Activated CD4-positive, alpha-beta T cell treated with anti-CD3 and anti-CD28 coated beads, Interleukin-2, amount 10 ng/mL, durations not matched to agents 24 days and 14 days (primary cell): ENCODE data around the gene JAKMIP2. TPM values are rescaled to one million over a fixed set of nuclear protein-coding genes. Genes with fewer than 3 reads are reported as not detected.
A peak's percentile ranks its signal among the peaks of the same experiment; 100 is the strongest.
"Not testable (repeated sequence)": the region's sequence is repeated elsewhere in the genome, so short reads cannot be mapped to it uniquely, and the experiment has no call there.

Experiments
- DNase-seq: peaks from one replicate; pipeline ENCODE4 v3.0.0; 2022
- H3K27ac Mint-ChIP-seq: one replicate; pipeline ENCODE4 v1.8.0; 2022; ENCODE audit warnings: mild to moderate bottlenecking, mixed read lengths
- H3K27me3 Mint-ChIP-seq: one replicate; pipeline ENCODE4 v1.8.0; 2022; ENCODE audit warnings: mixed read lengths
- H3K36me3 Mint-ChIP-seq: one replicate; pipeline ENCODE4 v1.8.0; 2022; ENCODE audit warnings: low read depth, mild to moderate bottlenecking, mixed read lengths
- H3K4me1 Mint-ChIP-seq: one replicate; pipeline ENCODE4 v1.8.0; 2021; ENCODE audit warnings: mixed read lengths
- H3K4me3 Mint-ChIP-seq: one replicate; pipeline ENCODE4 v1.8.0; 2022; ENCODE audit warnings: mild to moderate bottlenecking, moderate library complexity, mixed read lengths
- H3K9me3 Mint-ChIP-seq: one replicate; pipeline ENCODE4 v1.8.0; 2021; ENCODE audit warnings: mixed read lengths
- intact Hi-C: fragments of 100-400 bp; cut with micrococcal nuclease; formaldehyde crosslinking; loops from one replicate; pipeline ENCODE4 v1.15.1; 2023
- total RNA-seq: library from RNA; stranded (reverse); gene quantifications from 2 replicates; pipeline ENCODE4 v1.2.3, GENCODE V29; 2022

The JAKMIP2 gene
- total RNA-seq, 1 donor from 2014 or later = 1.2 TPM

DNA sequence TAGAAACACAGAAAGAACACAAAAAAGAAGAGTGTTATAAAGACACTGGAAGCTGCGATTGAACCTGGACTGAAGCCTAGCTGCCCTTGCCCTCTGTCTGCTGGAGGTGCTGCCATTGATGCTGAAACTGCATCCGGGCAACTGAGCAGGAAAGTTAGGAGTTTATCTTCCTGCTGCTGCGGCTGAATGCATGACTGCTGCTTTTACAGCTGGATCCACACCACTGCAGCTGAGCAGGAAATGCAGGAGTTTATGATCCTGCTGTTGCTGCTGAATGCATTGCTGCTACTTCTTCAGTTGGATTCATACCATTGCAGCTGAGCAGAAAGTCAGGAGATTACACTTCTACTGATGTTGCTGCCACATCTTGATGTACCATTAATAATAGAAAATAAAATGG, 21.8 kb upstream of the JAKMIP2 start:
- DNase-seq = no peak
- intact Hi-C loops = no loop called here
- H3K4me1 Mint-ChIP-seq = peaks cover 7% of the 10 kb centered on the region

DNA sequence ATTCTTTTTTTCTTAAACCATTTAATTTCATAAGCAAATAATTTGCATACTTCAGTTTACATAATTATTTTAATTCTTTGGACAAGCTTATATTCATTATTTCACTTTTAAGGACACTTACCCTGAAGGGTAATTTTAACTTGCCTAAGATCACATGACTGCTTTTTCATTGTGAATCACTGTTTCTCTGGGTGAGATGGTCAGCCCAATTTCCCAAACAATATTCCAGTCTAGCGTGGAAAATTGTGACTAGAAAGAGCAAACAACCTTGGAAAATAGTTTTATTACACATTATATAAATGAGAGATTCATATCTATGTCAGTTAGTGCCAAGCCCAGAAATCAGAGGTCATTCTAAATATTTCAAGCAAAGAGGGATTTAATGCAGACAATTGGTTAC, 21.4 kb upstream of the JAKMIP2 start:
- no peak overlapping the region for H3K4me3 Mint-ChIP-seq
- H3K27ac Mint-ChIP-seq = no peak overlapping the region
- peaks cover 2% of the 10 kb centered on the region for H3K27me3 Mint-ChIP-seq
- H3K9me3 Mint-ChIP-seq = no peaks in the 10 kb centered on the region
- no peak for DNase-seq
- peaks cover 7% of the 10 kb centered on the region for H3K4me1 Mint-ChIP-seq
- H3K36me3 Mint-ChIP-seq = no peaks in the 10 kb centered on the region
- intact Hi-C loops = no loop called here

More for the DNA sequence above, 21.8 kb upstream of the JAKMIP2 start:
- Mint-ChIP-seq H3K27ac (no peak overlapping the region), H3K4me3 (no peak overlapping the region), H3K27me3 (peaks cover 2% of the 10 kb centered on the region), H3K9me3 (no peaks in the 10 kb centered on the region), H3K36me3 (no peaks in the 10 kb centered on the region)

DNA sequence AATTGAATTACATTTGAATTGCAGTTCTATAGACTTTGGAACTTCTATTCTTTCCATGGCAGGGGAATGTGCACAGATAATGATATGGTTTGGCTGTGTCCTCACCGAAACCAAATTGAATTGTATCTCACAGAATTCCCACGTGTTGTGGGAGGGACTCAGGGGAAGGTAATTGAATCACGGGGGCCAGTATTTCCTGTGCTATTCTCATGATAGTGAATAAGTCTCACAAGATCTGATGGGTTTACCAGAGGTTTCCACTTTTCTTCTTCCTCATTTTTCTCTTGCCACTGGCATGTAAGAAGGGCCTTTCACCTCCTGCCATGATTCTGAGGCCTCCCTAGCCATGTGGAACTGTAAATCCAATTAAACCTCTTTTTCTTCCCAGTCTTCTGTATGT, 20.6 kb upstream of the JAKMIP2 start:
- H3K27me3 Mint-ChIP-seq = not testable (repeated sequence)

DNA sequence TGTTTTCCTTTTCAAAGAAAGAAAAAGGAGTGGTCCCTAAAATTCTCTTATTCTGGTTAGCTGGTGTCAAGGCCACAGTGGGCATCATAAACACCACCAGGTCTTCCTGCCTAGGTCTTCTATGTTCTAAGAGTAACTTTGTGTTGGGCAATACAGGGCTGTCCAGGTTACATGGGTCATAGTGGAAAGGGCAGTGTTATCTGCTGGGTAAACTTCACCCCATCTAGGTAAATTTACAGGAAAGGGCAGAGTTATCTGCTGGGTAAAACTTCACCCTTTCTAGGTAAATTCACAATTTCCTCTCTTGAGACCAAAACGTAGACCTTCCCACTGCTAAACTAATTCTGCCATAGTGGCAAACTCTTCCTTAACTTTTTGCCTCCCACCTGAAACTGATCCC, 18.9 kb upstream of the JAKMIP2 start:
- Mint-ChIP-seq H3K27ac (no peak overlapping the region), H3K4me1 (peaks cover 7% of the 10 kb centered on the region), H3K9me3 (no peaks in the 10 kb centered on the region), H3K36me3 (no peaks in the 10 kb centered on the region), H3K4me3 (no peak overlapping the region), H3K27me3 (peaks cover 8% of the 10 kb centered on the region)
- intact Hi-C loops = no loop called here
- DNase-seq = no peak

More for the DNA sequence above, 20.6 kb upstream of the JAKMIP2 start:
- H3K4me1 Mint-ChIP-seq, intact Hi-C loops, H3K36me3 Mint-ChIP-seq, H3K27ac Mint-ChIP-seq, DNase-seq, H3K9me3 Mint-ChIP-seq, H3K4me3 Mint-ChIP-seq: not testable (repeated sequence)

DNA sequence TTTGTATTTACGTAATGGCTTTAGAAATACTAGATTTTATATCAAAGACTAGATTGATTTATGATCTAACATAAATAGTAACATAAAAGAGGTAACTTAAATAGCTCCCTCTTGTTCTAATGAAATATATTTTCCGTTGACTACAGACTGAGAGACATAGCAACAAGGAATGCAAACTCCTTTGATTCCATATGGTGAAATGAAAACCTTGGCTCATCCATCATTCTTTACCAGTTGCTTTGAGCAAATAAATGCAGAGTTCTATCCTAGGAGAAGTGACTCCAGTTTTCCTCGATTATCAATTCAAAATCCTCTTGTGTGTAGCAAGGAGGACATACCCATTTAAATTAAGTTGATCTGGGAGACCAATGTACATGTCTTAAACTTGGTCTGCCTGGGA, 18.0 kb upstream of the JAKMIP2 start:
- no peaks in the 10 kb centered on the region for H3K9me3 Mint-ChIP-seq
- no peak for DNase-seq
- H3K36me3 Mint-ChIP-seq = no peaks in the 10 kb centered on the region
- H3K27me3 Mint-ChIP-seq = peaks cover 8% of the 10 kb centered on the region
- intact Hi-C loops = no loop called here
- H3K4me1 Mint-ChIP-seq = peaks cover 7% of the 10 kb centered on the region
- no peak overlapping the region for H3K4me3 Mint-ChIP-seq
- no peak overlapping the region for H3K27ac Mint-ChIP-seq

DNA sequence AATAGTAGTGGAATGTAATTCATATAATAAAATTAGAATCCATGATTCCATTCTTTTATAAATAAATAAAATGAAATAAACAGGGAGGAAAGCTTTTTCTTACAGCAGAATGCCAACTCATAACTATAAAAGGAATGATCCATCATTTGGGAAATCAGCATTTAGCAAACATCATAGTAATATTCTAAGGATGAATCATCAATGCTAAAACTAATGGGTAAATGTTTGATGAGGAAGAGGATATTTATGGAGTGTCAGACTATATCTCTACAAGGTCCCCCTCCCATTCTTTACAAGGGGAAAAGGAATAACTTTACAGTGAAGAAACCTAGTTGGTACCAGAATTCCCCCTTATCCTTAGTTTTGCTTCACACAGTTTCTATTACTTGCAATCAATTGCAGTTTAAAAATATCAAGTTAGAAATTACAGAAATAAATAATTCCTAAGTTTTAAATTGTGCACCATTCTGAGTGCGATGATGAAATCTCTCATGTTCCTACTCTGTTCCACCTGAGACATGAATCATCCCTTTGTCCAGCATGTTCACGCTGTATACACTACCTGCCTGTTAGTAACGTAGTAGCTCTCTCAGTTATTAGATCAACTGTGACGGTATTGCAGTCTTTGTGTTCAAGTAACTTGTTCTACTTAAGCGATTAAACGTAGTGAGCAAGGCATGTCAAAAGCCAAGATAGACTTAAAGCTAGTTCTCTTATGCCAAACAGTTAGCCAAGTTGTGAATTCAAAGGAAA, 14.2 kb upstream of the JAKMIP2 start:
- DNase-seq = no peak
- no peaks in the 10 kb centered on the region for H3K9me3 Mint-ChIP-seq
- peaks cover 8% of the 10 kb centered on the region for H3K27me3 Mint-ChIP-seq
- H3K4me1 Mint-ChIP-seq = no peaks in the 10 kb centered on the region
- H3K27ac Mint-ChIP-seq = no peak overlapping the region
- H3K4me3 Mint-ChIP-seq = no peak overlapping the region
- intact Hi-C loops = no loop called here
- H3K36me3 Mint-ChIP-seq = no peaks in the 10 kb centered on the region

DNA sequence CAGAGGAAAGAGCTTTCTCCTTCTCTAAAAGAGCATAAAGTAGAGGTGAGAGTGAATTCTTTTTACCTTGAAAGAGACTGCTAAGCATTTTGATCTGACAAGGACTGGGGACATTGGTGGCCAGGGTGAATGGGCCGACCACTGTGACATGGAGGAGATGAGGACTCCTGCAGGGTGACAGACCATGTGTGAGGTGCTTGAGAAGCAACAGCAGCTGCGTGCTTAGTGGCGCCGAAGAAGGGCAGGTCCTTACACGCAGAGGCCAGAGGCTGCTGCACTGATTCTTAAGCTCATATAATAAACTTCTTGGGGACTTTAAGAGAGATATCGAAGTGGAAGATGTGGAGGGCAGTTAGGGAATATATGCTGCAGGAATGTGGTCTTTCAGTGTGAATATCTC, 8.7 kb upstream of the JAKMIP2 start:
- no peaks in the 10 kb centered on the region for H3K9me3 Mint-ChIP-seq

DNA sequence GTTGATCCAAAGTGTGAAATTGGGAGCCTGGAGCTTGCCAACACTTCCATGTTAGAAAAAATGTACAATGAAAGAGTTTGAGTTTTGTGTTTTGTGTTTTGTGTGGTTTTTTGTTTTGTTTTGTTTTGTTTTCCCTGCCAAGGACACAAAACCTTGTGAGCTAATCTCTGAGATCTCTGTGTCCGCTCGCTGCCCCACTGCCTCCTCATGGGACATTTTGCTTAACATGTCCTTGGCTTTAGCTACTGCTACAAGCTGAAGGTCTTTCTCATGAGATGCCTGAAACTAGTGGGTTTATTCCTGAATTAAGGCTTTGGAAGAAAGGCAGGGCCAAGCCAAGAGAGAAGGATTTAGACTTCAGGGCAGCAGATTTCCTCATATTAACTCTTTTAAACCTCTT, 7.3 kb upstream of the JAKMIP2 start:
- no peak for DNase-seq
- H3K4me3 Mint-ChIP-seq = no peak overlapping the region
- no peaks in the 10 kb centered on the region for H3K9me3 Mint-ChIP-seq
- no peaks in the 10 kb centered on the region for H3K4me1 Mint-ChIP-seq
- peaks cover under 1% of the 10 kb centered on the region for H3K27me3 Mint-ChIP-seq
- no peak overlapping the region for H3K27ac Mint-ChIP-seq
- intact Hi-C loops = no loop called here
- no peaks in the 10 kb centered on the region for H3K36me3 Mint-ChIP-seq

More for the DNA sequence above, 8.7 kb upstream of the JAKMIP2 start:
- no peaks in the 10 kb centered on the region for H3K4me1 Mint-ChIP-seq
- intact Hi-C loops = no loop called here
- no peak overlapping the region for H3K4me3 Mint-ChIP-seq
- no peak for DNase-seq
- H3K36me3 Mint-ChIP-seq = no peaks in the 10 kb centered on the region
- no peak overlapping the region for H3K27ac Mint-ChIP-seq
- no peaks in the 10 kb centered on the region for H3K27me3 Mint-ChIP-seq

DNA sequence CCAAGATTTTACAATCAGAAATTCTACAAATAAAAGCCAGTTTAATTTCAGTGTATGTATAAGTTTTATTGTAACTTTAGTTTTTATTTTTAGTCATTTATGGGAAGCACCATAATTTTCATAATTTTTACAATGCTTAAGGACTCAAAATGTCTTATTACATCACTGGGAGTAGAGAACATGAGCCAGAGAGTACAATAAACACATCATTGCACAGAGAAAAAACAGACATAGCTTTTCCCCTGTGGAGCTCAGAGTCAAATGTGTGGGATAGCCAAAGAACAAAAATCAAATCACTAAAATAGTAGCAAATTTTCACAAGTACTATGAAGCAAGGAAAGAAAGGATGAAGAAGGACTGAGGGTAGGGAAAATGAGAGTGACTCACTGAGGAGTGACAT, 5.5 kb upstream of the JAKMIP2 start:
- H3K4me1 Mint-ChIP-seq = no peaks in the 10 kb centered on the region
- no peaks in the 10 kb centered on the region for H3K9me3 Mint-ChIP-seq
- no peak overlapping the region for H3K27ac Mint-ChIP-seq
- no peaks in the 10 kb centered on the region for H3K36me3 Mint-ChIP-seq
- DNase-seq = no peak
- intact Hi-C loops = no loop called here
- H3K4me3 Mint-ChIP-seq = no peak overlapping the region
- H3K27me3 Mint-ChIP-seq = peaks cover 7% of the 10 kb centered on the region

DNA sequence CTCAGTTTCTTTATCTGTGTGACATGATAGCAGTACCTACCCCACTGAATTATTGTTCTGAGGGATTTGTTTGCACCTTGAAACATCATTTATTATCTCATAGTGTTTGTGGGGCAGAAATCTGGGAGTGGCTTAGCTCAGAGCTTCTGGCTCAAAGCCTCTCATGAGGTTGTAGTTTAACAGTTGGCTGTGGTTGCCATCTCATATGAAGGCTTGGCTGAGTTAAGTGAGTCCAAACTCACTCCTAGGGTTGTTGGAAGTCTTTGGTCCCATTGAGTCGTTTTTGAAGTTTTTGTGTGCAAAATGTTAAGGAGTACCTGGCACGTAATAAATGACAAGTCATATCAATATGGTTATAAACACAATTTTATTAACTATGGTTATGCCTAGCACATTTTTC, 3.6 kb upstream of the JAKMIP2 start:
- no peak for DNase-seq
- no peak overlapping the region for H3K4me3 Mint-ChIP-seq

DNA sequence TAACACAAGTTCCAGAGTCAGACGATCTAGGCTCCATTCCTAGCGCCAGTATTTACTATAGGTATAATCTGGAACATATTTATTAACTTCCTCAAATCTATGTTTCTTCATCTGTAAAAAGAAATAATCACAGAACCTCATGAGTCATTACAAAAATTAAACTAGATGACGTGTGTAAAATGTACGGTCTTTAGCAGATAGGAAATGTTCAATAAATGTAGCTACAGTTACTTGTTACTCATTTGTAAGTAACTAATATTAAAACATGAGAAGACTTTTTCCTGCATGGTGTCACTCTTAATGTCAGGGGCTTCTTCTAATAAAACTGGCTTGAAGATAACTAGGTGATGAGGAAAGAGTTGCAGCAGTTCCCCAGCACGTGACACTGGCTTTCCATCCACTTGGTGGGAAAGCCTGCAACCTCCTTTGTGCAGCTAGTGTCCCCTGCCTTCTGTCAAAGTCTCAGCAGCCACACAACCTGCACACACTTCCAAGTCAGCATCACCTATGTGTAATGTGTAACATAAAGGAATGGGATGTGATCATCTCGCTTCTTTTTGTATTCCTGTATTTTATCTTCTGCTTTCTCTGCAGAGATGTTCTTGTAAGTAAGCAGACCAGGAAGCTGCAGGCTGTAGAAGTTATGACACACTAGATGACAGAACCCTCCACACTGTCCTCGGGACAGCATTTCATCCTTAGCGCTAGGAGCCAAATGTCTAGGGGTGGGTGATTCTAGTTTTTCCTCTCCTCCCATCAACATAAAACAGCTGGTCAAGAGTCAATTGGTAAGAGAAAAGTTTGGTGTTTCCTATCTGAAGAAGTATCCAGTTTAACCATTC, 1.8 kb upstream of the JAKMIP2 start:
- no peak for DNase-seq
- H3K4me1 Mint-ChIP-seq = peaks cover 9% of the 10 kb centered on the region
- no peaks in the 10 kb centered on the region for H3K36me3 Mint-ChIP-seq
- peaks cover 8% of the 10 kb centered on the region for H3K27me3 Mint-ChIP-seq
- intact Hi-C loops = no loop called here
- no peak overlapping the region for H3K4me3 Mint-ChIP-seq
- no peak overlapping the region for H3K27ac Mint-ChIP-seq
- no peaks in the 10 kb centered on the region for H3K9me3 Mint-ChIP-seq

More for the DNA sequence above, 3.6 kb upstream of the JAKMIP2 start:
- no peaks in the 10 kb centered on the region for H3K36me3 Mint-ChIP-seq
- peaks cover 6% of the 10 kb centered on the region for H3K4me1 Mint-ChIP-seq
- H3K27me3 Mint-ChIP-seq = peaks cover 8% of the 10 kb centered on the region
- no peaks in the 10 kb centered on the region for H3K9me3 Mint-ChIP-seq
- intact Hi-C loops = no loop called here
- H3K27ac Mint-ChIP-seq = no peak overlapping the region

DNA sequence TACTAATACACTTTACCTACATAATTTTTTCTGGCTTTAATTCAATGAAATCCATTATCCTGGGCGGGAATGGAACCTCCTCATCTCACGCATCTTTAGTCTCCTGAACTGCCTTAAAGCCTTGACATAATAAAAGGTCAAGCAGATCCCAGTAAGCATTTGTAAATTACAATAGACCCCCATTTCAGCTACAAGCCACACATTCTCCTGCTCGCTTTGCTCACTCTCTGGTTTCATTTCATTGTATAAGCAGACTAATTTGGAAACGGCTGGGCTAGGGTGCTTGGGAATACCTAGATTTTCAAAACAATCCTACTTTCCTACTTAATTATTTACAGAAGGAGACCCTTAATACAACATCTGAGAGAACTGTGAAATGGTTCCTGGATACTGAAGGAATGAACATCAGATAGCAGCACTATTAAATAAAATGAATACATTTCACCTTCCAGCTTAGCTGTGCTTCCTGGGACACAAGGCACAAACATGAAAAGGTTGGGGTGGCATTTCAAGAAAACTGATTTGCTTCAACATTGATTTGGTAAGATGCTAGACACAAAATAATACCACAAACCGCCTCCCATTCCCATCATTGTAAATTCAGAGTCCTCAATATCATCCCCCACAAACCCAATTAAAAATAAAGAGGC, 1.5 kb downstream of the JAKMIP2 start:
- intact Hi-C loops = no loop called here
- Mint-ChIP-seq H3K4me3 (peak overlapping the region; percentile 66), H3K9me3 (peaks cover 9% of the 10 kb centered on the region), H3K4me1 (peaks cover 9% of the 10 kb centered on the region), H3K27me3 (peaks cover 8% of the 10 kb centered on the region), H3K27ac (peak overlapping the region; percentile 46), H3K36me3 (peaks cover 7% of the 10 kb centered on the region)
- DNase-seq = no peak

DNA sequence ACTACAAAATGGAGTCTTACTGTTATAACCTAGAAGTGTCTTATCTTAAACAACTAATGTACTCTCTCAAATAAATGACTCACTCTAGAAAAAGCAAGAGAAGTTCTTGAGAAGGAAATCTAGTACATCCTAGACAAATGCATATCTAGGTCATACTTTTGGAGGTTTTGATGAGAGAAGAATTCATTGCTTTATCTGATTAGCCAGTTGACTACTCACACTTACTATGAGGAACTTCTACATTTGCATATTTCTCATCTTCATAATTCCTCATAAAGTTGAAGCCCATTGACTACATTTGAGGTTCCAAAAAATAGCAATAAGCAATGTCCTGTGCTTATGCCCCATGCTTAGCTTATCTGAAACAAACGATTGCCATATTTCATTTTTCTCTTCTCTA, 2.8 kb downstream of the JAKMIP2 start:
- Mint-ChIP-seq H3K36me3 (peaks cover 9% of the 10 kb centered on the region), H3K27me3 (peaks cover 7% of the 10 kb centered on the region), H3K27ac (no peak overlapping the region), H3K4me1 (peaks cover 9% of the 10 kb centered on the region), H3K4me3 (no peak overlapping the region), H3K9me3 (peaks cover 9% of the 10 kb centered on the region)
- intact Hi-C loops = no loop called here
- DNase-seq = no peak

DNA sequence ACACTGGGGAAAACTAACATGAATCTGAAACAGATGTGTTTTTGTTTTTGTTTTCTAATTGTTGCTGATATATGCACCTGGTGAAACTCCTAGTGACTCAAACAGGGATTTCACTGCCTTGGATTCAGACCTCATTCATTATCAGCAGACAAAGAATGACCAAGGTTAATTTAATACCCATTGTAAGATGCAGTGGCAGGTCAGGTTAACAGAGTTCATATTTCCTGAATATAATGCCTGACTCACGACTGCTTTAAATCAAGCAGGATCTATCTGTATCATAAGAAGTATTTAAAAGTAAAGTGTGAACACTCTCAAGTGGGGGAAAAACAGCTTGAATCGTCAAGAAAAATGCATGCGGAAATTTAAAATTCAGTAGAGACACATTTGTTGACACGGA, 5.5 kb downstream of the JAKMIP2 start:
- H3K9me3 Mint-ChIP-seq = peaks cover 9% of the 10 kb centered on the region
- H3K27me3 Mint-ChIP-seq = no peaks in the 10 kb centered on the region
- DNase-seq = no peak
- intact Hi-C loops = no loop called here
- no peak overlapping the region for H3K4me3 Mint-ChIP-seq
- H3K4me1 Mint-ChIP-seq = peaks cover 7% of the 10 kb centered on the region
- peaks cover 9% of the 10 kb centered on the region for H3K36me3 Mint-ChIP-seq
- H3K27ac Mint-ChIP-seq = no peak overlapping the region
